Stimulated activated CD4-positive, alpha-beta T cell treated with anti-CD3 and anti-CD28 coated beads, Interleukin-4, amount 100 ng/mL, for 4 hours (primary cell): ENCODE measurements around the gene PCSK6.

ENCODE experiments used
- DNase-seq, 2 experiments: peaks; one replicate each; pipeline ENCODE4 v3.0.0-alpha.2; 2020

PCSK6 gene

DNA sequence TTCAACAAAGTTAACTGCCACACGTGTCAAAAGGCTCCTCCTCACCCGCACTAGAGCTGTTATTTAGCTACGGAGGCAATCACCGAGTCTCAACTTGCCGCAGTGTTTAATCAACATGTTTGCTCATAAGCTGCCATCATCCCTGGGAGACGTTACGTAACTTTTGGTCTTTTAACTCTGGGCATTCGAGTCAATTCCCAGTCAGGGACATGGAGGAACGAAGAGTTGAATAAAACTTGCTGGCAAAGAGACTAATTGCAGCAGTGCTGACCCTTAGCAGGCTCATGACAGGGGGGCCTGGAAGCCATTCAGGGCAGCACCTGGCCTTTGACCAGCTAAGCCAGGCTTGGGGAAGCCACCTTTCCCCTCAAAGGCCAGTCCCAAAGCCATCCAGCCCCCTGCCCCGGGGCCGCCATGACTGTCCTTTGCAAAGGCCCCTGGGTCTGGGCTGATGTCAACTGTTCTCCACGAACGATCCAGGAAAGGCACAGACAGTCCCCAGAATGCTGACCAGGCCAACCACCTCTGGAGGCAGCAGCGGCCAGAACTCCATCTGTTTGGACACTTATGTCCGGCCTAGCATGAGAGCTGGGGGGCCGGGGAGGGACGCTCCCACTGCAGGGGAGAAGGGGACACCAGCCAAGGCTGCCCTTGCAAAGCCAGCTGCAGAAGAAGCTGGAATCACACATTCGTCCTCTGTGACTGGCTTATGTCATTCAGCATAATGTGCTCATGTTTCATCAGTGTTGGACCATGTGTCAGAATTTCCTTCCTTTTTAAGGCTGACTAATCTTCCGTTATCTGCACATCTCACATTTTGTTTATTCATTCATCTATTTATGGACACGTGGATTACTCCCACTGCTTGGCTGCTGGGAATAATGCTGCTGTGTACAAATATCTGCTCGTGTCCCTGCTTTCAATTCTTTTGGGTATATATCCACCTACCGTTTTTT is 43.7 kb downstream of the PCSK6 start:
- no peak for DNase-seq

DNA sequence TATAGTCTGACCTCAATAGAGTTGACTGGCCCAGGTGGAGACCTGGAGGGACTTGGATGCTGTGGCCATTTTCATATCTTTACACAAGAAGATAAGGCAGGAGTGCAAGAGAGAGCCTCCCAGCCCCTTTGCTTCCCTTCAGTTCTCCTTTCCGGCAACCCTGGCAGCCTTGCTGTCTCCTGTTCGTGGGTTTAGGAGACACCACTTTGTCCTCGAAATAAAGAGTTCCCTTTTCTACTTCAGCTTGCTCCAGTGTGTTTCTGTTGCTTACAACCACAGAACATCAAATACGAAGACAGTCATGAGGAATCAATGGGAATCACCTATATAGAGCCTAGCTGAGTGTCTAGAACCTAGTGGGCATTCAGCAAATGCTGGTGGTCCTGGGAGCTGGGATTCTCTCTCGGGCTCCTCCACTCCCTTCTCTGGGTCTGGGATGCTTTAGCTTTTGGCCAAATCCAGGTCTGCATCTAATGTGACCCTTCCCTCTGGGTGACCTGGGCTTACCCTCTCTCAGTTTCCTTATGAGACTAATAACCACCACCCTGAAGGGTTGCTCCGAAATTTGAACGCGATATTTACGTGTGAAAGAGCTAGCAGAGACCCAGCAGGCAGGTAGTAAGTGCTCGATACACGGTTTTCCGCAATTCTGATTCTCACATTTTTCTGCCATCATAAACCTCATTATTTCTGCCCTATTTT is 44.5 kb downstream of the PCSK6 start:
- DNase-seq: no peak

DNA sequence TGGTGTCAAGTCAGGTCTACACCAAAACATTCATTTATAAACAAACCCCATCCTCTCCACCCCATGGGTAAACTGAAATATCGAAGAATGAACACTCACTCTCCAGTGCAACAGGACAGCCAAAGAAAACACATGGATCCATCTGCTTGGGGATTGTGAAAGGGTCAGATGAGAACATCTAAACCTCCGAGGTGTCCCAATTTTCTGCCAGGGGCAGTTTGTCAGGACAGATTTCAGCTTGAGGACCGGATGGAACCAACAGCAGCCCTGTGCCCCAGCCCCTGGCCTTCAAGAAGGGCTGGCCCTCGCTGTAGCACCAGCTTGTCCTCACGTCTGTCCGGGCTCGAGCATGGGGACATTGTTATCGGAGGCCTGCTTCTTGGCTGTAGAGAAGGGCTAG is 45.5 kb downstream of the PCSK6 start:
- no peak for DNase-seq

DNA sequence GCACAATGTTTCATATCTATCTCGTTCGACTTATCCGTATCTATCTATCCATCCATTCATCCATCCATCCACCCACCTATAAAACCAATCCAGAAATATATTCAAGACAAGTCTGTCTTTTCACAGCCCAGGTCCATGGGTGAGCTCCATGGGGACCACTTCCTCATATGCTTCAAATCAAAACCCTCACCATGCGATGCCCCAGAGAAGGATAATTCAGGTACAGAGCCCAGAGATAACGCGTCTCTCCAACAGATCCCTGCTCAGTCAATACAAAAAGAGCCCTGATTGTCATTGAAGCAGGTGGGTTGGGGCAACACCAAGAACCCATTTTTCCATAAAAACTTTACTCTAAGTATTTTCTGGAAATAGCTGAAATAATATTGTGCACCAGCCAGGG is 47.2 kb downstream of the PCSK6 start:
- DNase-seq: no peak

DNA sequence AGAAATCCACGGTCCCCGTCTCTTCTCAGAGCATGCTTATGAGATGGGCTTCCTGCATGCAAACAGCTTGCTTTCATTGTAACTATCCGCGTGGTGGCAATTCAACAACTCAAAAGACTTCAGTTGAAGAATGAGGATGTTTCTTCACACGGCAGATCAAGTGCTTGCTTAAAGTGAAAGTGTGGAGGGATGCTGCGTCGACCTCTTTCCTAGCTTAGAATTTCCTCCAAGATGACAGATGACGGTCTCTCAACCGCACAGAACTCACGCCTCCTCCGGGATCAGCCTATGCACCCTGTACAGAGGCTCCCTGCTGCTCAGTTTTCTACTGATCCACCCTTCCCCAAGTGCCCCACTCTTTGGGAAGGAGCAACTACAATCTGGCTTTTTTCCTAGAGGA is 47.8 kb downstream of the PCSK6 start:
- no peak for DNase-seq

DNA sequence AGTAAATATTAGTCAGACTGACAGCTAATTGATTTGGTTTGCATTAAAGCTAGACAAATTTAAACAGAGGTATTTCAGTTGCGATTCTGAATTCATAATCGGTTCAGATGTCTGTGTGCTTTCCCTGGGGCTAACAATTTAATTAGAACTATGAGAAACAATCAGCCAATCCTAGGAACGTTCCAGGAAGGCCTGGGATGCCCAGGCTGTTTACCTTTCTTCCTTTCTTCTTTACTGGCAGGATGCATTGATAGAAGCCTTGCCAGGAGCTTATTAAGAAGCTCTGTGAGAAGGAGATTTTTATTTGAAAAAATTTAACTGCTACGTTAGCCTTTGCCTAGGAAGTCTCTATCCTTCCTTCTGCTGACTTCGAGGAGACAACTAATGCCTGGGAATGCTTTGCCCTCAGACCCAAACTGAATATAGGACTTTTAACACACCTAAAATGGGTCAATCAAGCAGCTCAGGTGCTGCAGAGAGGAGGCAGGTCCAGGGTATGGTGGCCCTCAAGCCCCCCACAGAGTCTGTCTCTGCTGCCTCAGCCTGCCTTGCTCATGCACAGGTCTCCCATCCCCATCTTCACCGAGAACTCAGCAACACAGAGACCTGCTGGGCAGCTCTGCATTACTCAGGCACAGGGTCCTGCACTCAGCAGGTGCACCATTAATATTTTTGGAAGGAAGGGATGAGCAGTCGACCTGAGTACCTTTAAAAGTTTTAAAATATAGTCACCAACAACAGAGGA is 48.5 kb downstream of the PCSK6 start:
- DNase-seq: no peak

DNA sequence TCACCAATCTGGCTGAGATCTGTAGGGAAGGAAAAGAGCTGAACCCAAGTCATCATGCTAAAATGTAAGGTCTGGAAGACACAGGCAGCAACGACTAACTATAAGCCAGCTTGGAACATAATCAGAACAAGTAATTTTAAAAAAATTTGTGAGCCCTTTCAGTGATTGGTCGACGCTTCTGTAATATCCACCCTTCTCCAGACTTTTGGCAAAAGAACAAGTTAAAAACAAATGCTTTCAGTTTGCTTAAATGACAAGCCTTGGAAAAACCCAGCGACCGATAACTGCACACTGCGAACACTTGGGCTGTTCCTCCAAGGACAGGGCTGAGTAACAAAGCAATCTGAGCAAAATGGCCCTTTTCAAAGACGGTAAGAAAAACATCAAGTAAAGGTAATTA is 49.6 kb downstream of the PCSK6 start:
- no peak for DNase-seq

DNA sequence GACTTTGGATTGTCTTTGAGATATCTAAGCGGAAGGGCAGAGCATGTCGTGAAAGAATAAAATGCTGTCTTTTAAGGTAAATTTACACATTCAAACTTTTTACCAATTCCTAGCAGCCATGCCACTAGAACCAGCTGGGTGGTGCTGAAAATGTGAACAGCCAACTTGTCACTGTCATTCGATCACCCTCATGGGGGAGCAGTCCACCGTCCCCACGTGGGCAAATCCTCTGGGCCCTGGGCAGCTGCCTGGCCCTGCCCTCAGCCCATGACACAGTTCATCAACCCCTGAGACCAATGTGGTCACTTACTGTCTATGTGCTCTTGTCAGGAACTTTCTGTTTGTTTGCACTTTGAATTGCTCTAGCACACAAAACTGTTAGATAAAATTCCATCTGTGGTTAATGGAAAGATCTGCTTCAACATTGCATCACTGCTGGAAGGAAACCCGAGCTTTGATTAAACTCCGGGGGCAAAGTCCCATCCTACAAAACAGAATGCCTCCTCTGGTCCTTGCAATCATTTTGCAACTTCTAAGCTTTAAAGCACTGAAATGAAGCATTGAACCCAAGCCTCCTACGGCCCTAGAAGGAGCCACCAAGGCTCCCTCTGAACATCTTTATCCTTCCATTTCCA is 50.1 kb downstream of the PCSK6 start:
- DNase-seq: no peak

DNA sequence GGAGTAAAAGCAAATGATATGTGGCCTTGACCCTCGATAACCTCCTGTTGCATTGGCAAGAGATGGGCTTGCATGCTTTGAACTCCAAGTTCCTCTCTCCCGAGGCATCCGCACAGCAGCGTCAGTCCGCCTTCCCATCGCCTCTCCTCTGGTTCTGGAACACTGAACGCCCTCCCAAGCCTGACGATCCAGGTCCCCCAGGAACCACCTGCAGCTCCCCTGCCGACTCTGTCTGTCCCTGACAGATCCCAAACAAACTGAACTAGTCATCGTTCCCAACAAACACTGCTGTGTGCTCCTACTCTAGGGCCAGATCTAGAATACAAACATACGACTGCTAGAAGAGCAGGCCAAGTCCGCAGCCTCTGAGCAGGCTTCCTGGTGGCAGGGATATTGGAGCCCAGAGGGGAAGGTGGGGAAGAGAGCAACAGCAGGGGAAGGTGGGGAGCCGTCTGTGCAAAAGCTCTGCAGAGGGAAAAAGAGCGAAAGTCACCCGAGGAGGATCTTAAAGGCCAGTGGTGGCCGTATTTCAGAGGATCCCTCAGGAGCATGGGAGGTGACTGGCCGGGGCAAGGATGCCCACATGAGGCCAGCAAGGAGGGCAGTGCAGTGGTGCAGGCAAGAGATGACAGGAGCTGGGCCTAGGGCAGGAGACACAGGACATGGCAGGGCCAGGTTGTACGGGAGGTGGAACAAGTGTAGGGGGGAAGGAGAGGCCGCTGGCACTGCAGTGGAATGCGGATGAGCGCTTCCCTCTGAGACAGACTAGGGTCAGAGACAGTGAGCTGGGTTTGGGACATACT is 50.8 kb downstream of the PCSK6 start:
- DNase-seq: no peak

DNA sequence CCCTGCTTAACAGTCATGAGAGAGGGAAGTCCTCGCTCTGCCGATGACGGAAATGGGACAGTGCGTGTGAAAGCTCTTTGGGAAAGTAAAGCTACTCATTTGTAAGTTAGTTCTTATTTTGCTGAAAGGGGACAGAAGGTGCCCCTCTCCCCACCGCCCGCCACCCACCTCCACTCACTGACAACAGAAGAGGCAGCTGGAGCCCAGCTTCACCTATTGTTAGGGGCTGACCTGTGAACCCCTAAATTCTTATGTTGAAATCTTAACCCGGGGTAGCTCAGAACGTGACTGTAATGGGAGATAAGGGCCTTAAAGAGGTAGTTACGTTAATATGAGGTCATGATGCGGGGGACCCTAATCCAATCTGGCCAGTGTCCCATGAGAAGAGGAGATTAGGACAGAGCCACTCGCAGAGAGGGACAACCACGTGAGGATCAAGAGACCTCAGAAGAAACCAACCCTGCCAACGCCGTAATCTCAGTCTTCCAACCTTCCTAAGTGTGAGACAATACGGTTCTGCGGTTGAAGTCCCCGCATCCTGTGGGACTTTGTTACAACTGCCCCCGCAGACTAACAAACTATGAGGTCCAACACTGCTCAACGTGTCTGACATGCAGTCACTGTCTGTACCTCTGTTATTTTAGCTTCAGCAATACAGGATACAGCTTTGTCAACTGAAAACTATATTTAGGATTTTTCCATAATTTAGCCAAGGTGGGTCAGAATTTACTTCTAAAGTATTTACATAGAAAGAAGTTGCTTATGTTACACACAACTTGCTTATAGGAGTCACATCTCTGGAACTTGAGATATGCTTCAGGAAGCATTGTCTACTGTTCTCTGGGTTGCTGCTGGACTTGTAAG is 51.7 kb downstream of the PCSK6 start:
- DNase-seq: no peak

DNA sequence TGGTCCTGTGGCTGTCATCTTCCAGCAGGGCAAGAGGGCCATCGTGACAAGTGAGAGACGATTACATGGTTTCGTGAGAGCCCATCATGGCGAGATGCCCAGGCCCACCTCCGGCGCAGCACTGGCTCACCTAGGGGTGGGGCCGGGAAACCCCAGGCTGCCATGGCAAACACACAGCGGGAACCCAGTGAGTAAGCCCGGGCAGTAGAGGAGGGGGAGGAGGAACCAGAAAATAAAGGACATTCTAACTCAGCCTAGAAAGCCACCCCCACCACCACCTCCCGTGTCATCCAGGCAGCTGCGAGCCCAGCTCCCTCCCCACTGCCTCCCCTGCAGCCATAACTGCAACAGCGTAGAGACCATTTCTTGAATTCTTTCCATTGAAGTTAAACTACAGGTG is 52.3 kb downstream of the PCSK6 start:
- no peak for DNase-seq

DNA sequence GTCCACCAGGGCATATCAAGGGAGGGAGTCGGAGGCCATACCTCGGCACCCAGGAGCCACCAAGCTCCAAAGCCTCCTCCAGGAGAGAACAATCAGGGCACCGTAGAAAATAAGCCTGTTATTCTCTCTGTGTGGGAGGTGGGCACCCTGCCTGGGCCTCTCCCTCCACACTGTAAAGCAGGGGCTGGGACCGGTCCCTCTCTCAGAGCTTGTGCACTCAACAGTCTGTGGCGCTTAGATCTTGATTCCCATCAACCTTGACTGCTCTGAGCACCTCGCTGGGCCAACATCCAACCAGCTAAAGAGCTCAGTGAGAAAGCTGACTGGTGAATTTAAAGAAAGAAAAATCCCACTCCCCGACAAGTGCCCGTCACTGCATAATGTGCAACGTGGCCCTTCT is 53.0 kb downstream of the PCSK6 start:
- no peak for DNase-seq

DNA sequence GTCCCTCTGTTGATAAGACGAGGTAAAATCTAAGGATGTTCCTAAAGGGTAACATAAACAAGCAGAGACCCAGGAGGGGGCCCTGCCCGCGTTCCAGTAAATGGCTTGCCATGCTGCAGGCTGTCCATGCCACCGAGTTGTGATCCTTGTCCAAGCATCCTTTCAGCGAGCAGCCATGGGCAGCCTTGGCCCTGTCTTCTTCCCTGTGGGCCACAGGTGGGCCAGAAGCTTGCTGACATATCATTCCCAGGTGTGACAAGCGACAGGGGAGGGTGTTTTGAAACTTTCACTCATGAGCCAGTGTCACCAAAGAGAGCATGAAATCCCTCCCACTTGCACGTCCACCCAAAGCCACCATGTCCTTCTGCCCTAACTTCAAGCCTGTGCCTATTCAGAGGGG is 53.7 kb downstream of the PCSK6 start:
- DNase-seq: no peak

DNA sequence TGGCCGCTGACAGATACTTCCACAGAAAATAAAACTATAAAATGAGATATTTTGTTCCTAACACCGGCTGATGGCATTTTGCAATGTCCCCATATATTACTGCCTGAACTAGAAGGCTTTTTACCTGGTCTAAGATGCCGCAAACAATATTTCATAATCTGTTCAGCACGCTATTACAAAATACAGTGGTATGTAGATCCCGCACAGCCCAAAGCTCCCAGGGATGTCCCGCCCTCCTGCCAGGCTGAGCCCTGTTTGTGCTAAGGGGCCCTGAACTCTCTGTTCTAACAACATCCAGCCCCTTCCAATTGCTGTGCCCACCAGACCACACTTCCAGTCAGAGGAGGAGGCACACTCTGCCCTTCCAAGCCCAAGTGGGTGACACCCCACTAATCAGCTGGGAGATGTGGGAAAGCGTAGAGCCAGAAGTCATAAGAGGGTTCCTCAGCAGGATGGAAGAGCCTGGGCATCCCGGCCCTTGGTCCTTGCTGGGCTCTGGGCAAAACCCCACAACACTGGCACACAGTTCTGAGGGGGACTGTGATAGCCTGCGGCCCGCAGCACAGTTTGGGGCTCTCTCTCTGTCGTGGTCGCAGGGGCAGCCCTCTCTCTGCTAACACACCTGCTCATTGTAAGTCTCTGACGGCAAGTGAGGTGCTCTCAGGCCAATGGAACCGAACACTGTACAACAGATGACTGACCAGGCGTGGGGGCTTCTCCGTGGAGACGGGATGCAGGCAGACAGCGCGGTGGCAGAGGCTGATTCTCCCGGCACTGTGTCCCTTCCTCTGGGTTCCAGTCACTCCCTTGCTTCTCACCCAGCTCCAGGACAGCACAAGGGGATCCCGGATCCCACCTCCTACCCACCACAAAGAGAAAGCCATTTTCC is 55.2 kb downstream of the PCSK6 start:
- no peak for DNase-seq

DNA sequence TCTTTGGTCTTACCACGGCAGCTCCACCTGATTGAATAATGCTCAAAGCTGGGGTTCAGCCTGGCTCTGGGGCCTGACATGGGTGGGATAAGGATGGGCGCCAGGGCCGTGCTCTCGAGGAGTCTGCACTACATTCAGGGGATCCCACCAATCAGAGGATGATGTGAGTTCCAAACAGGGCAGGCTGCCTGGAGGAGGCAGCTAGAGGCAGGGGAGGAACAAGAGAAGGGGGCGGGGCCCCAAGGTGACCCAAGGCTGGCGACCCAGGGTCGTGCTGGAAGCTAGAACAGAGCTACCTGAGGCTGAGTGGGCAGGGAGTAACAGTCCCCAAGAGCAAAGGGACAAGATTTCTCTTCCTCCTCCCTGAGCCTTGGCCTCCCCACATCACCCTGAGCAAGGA is 56.1 kb downstream of the PCSK6 start:
- no peak for DNase-seq

DNA sequence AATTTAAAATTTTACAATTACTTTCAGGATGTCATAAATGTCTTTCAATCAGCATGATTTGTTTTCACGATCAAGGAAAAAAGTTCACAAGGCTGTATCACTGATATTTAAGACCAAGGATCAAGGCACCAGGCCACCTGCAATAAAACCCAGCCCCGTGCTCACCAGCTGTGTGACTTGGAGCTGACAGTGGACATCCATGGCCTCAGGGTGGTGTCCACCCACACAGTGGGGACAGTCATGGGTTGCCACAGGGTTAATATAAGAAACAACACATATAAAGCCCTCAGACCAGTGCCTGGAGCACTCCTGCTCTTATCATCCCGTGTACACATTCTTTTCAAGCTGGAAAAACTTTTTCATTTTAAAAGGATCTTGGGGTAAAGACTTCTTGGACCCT is 56.5 kb downstream of the PCSK6 start:
- no peak for DNase-seq

DNA sequence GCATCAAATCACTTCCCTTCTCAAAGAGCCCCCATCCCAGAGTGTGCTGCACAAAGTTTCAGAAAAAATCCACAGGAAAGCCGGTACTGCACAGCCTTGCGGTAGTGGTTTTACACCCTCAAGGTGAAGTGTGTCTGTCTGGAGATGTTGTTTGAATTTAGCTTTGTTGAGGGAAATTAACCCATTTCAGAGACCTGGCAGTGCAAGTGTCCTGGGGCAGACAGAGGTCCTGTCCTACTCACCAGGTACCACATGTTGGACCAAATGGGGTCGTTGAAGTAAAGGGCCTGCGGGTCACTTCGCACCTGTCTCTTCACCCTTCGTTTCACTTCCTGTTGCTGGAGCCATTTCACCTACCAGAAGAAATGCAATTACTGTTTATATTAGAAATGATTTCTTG is 57.8 kb downstream of the PCSK6 start:
- DNase-seq: no peak

DNA sequence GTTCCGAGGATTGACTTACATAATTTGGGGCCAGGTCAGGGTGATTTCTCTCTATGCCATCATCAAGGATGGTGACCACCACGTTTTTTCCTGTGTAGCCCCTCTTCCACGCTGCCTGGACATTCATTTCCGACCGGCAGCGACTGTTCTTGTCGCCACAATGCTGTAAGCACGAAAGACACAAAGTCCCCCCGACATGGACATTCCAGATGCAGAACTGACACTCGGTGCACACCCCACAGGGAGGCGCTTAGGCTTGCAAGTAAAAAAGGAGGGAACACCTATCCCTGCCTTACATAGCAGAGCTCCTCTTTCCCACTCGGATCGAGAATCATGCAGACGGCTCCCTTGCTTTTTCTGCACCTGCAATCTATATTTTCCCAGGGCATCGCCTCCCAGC is 58.2 kb downstream of the PCSK6 start:
- DNase-seq: no peak

DNA sequence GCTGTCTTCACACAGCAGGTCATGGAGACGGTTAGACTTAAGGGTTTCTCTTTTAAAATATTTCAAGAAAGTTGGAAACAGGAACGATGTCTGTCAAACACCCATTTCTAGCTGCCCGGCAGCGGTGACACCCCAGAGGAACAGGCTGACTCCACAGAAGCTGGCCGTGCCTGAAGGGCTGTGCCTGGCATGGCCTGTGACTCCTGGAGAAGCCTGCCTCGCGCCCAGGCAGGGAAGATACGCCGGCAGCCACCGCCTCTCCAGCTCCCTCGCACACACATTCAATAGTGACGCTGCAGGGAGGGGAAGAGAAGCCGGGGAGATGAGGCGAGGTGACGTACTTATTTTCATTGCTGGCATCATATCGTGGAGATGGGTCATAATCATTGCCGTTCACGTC is 59.9 kb downstream of the PCSK6 start:
- DNase-seq: no peak

DNA sequence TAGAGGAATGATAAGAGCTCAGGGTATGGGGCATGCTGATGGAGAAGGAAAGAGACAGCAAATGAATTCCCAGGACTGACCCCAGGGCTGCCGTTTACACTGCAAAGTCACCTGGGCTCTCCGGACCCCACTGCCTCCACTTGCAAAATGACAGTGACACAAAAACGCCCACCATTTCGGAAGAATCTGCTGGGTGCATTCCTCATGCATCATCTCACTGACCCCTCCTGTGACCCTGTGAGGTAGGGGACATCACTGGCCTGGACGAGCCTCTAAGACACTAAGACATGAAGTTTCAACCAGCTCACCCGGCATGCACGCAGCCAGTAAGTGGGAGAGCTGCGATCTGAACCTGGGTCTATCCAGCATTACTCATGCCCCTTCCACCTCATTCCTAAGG is 60.3 kb downstream of the PCSK6 start:
- no peak for DNase-seq
